ENCODE results near the gene MED6.

Gene MED6

DNA sequence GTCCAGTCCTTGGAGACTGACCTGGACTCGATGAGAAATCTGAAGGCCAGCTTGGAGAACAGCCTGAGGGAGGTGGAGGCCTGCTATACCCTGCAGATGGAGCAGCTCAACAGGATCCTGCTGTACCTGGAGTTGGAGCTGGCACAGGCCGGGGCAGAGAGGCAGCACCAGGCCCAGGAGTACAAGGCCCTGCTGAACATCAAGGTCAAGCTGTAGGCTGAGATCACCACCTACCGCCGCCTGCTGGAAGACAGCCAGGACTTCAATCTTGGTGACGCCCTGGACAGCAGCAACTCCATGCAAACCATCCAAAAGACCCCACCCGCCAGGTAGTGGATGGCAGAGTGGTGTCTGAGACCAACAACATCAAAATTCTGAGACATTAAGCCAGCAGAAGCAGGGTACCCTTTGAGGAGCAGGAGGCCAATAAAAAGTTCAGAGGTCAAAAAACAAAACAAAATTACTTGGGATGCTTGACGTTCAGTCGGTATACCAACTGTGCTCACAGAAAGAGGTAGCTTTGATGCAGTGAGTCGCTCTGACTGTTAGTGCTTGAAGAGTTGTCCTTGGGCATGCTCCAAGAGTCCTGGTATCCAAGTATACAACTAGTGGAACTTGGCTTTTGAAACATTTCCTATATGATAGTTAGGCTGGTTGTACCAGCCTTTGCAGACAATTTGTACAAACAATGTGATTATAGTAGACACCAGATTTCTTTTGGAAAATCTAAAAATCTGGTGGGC lies 4.8 kb downstream of the MED6 start:
- DNase-seq, result no peak

DNA sequence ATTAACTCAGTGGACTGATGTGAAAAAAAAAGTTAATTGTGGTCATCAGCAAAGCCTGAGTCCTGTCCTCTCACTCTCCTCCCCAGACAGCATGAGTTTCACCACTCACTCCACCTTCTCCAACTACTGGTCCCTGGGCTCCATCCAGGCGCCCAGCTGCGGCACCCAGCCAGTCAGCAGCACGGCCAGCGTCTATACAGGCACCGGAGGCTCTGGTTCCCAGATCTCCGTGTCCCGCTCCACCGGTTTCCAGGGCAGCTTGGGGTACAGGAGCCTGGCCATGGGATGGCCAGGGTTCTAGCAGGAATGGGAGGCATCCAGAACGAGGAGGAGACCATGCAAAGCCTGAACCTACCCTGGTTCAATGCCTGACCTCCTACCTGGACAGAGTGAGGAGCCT lies 6.0 kb downstream of the MED6 start:
- no peak for DNase-seq

DNA sequence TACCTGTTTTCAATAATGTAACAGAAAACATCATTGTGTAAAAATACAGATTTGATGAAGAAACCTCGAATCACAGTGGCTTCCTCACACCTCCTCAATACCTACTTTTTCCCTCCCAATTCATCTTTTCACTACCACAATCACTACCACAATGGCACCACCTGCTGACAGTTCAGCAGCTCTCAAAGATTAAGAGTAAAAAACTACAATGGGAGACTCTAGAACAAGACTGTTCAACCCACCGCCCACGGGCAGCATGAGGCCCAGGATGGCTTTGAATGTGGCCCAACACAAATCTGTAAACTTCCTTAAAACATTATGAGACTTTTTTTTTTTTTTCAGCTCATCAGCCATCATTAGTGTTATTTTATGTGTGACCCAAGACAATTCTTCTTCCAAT lies 15.2 kb downstream of the MED6 start:
- DNase-seq, result peak; percentile 33

DNA sequence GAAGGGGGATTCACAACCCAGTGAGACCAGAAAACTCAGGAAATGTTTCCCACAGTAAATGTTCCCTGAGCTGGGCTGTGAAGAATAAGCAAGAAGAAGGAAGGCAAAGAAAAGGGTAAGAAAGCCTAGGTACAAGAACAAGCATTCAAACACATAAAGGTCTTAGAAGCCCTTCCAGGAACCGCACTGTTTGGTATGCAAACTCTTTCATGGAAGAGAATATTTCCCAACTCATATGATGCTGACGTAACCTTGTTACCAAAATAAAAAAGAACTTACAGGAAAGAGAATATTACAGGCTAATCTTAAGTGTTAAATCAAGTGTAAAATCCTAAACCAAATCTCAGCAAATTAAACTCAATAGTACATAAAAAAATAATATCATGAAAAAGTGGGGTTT lies 23.6 kb downstream of the MED6 start:
- DNase-seq, result no peak

DNA sequence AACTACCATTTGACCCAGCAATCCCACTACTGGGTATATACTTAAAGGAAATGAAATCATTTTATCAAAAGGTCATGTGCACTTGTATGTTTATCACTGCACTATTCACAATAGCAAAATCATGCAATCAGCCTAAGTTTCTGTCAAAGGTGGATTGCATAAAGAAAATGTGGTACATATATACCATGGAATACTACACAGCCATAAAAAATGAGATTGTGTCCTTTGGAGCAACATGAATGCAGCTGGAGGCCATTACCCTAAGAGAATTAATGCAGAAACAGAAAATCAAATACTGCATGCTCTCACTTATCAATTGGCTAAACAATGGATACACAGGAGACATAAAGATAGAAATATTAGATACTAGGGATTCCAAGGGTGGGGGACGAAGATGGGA lies 27.4 kb downstream of the MED6 start:
- DNase-seq, result no peak

DNA sequence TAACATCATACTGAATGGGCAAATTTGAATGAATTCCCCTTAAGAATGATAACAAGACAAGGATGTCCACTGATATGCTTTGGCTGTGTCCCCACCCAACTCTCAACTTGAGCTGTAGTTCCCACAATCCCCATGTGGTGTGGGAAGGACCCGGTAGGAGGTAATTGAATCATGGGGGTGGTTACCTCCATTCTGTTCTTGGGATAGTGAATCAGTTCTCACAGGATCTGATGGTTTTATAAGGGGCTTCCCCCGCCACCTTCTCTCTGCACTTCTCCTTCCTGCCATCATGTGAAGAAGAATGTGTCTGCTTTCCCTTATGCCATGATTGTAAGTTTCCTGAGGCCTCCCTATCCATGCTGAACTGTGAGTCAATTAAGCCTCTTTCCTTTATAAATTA lies 29.3 kb downstream of the MED6 start:
- no peak for DNase-seq

DNA sequence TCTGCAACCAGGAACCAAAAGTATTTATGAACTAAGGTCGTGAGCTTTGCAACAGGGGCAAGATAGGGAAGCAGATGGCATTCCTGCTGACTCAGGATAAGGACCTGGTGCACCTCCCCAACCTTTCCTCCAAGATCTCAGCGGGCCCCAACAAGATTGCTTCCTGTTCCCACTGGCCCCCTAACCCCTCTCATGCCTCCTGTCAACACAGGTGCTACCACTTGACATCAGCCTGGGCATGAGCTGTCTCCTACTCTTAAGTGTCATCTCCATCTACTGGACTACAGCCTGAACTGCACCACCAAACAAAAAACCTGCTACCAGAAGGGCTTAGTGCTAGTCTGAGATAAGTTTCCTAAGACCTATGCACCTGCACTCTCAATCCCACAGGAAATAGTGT lies 32.7 kb downstream of the MED6 start:
- DNase-seq, result peak; percentile 18

DNA sequence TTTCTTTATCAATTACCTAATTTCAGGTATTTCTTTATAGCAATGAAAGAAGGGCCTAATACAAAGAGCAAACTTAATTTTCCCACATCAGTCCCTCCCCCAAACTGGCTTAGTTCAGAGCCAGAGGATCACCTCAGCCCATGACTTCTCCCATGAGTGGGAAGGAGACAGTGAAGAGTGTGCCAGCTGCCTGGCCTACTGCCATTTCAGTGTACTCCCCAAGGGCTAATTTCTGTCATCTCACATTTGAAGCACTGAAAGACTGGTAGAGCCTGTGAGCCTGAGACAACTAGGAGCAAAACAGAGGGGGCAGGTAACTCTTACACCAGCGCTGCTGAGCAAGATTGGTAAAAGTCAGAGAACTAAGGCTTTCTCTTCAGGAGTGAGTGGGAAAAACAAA lies 36.6 kb downstream of the MED6 start:
- no peak for DNase-seq

DNA sequence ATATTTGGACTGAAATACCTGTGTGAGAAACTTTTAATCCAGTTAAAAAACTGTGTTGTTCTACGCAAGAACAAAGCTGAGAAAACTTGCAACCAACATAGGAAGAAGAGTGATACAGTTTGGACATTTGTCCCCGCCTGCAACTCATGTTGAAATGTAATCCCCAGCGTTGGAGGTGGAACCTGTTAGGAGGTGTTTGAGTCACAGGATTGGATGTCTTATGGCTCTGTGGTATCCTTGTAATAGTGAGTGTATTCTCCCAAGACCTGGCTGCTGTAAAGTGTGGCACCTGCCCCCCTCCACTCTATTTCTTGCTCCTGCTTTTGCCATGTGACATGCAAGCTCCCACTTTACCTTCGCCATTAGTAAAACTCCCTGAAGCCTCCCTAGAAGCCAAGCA lies 37.0 kb downstream of the MED6 start:
- DNase-seq, result no peak

DNA sequence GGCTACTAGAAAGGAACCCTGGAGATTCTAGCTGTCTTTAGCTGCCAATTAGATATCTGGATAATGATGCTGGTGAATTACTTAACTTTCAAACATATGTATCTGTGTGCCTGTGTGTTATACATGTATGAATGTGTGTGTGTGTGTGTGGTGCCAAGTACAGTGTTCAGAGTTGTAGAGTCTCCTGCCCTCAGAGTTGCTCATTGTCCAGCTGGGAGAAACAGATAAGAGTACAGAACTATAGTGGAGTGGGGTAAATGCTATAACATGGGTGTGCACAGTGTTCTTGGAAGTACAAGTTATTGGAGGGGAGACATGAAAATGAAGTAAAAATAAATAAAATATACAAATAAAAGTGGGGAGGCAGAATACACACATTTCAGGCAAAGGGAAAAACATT lies 42.1 kb downstream of the MED6 start:
- no peak for DNase-seq

DNA sequence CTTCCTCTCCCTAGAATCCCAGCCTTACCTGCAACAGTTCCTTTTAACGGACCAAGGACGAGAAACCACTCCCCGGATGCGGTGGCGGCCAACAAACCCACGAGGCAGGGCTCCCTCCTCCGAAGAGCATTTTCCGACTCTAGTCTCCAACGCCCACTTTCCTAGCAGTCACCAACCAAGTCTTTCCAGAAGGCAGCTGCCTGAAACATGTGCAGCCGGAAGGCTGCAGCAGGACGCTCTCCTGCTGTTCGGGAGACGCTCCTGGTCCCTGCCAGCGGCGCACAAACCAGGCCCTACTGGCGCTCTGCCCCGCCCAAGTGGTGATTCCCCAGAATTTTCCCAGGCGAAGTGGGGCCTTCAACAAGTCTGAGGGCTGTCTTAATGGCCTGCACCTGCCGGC lies 44.6 kb downstream of the MED6 start:
- no peak for DNase-seq

DNA sequence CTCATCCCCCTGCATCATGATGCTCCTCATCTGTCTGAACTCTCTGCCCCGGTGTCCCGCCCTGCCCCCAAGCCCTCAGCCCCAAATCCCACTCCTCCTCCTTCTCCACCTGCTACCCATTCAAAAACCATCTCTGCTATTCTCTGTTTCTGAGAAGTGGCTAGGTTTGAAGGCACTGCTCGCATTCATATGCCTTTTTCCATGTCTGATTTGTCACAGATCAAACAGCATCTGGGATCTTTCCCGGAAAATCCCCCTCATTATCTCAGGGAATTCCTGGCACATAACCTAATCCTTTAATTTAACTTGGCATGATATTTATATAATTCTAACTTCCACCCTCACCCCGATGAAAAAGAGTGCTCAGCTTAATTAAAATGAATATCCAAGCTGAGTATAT lies 62.4 kb downstream of the MED6 start:
- no peak for DNase-seq

DNA sequence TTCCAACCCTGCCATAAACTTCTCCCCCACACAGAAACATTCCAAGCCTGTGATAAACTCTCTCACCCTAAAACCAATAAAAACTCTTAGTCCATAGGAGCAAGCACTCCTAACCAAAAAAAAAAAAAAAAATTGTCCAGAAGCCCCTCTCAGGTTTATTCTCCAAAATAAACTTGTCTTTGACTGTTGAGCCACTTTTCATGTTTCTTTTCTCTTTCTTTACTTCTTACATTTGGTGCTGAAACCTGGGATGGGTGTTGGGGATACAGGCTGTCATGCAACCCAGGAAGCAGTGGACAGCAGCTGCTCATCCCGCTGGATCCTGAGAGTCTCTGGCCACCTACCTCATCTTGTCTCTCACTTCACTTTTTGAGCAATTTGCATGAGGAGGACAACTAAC lies 63.6 kb downstream of the MED6 start:
- no peak for DNase-seq

DNA sequence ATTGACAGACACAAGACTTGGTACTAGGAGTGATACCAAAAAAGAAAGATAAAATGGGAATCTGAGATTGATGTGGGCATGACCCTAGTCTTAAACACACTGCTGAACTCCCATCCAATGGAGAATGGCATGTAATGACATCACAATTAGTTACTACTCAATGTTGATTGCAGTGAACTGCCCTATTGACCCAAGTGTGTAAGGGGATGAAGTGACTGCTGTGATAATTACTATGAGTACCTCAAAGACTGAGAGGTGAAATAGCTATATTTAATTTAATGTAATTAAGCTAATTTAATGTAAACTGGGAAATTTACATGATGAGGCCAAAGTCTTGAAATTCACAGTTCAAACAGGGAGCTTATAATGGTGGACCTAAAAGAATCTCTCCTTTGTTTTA lies 65.6 kb downstream of the MED6 start, which contains the start of gene ADAM20:
ADAM20 (minus strand) TSS at position 101 of the 400 bp plus-strand sequence. CDS start 10,247 bp downstream, outside the sequence.
- DNase-seq, result no peak

Data from suppressor macrophage treated with lipopolysaccharide for 4 hours (primary cell).